C4-2B (cell line): ENCODE measurements around the gene NAA15.
A peak's percentile ranks its signal among the peaks of the same experiment; 100 is the strongest.
"Not testable (repeated sequence)": the region's sequence is repeated elsewhere in the genome, so short reads cannot be mapped to it uniquely, and the experiment has no call there.

Experiments used
- H3K27ac ChIP-seq: fragments of 450-650 bp; 2 replicates; pipeline ENCODE4 v1.5.1; 2017
- ZFX ChIP-seq: fragments of 450-650 bp; IDR thresholded peaks from 2 replicates; pipeline ENCODE4 v1.6.1; 2017
- TF ChIP-seq, protein P1 (sequence below): fragments of 450-650 bp; conservative IDR thresholded peaks from 2 replicates; pipeline ENCODE4 v1.5.1; 2017; ENCODE audit warnings: mild to moderate bottlenecking

Gene NAA15

DNA sequence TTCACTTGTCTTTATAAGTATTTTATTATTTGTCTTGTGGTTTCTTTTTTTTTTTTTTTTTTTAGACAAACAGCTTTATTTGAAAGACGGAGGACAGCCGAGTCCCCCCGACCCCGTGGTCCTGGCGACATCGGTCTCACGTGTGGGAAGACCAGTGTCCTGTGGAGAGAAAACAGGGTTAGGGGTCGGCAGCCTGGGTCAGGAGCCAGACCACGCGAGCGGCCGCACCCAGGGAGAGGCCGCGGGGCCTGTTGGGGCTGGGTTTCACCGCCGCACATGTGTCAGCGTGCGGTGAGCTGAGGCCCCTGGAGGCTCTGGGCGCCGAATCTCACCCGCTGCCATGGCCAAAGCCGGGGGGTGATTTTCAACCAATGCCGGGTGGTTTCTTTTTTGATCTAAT is 134.8 kb downstream of the NAA15 start:
- TF ChIP-seq, protein P1, sequence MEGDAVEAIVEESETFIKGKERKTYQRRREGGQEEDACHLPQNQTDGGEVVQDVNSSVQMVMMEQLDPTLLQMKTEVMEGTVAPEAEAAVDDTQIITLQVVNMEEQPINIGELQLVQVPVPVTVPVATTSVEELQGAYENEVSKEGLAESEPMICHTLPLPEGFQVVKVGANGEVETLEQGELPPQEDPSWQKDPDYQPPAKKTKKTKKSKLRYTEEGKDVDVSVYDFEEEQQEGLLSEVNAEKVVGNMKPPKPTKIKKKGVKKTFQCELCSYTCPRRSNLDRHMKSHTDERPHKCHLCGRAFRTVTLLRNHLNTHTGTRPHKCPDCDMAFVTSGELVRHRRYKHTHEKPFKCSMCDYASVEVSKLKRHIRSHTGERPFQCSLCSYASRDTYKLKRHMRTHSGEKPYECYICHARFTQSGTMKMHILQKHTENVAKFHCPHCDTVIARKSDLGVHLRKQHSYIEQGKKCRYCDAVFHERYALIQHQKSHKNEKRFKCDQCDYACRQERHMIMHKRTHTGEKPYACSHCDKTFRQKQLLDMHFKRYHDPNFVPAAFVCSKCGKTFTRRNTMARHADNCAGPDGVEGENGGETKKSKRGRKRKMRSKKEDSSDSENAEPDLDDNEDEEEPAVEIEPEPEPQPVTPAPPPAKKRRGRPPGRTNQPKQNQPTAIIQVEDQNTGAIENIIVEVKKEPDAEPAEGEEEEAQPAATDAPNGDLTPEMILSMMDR, result no peak
- no peak for TF ChIP-seq ZFX

DNA sequence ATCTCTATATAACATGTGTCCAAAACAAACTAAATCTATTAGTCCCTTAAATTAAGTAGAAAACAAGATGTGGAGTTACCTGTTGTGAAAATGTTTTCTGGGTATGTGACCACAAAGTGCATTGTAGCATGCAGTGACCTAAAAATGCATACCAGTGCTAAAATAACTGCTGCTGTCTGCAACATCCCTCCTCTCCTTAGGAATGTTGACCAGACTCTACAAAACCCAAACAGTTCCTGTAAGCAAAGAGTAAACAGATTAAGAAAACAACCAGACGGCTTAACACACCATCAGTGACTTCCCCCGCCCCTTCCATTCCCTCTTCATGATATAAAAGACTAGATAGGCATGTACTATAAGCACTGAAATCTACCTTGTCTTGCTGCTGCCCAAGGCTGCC is 136.8 kb downstream of the NAA15 start:
- no peak for TF ChIP-seq ZFX
- TF ChIP-seq, protein P1, result no peak

More for the DNA sequence above, 134.8 kb downstream of the NAA15 start:
- no peak overlapping the region for H3K27ac ChIP-seq

DNA sequence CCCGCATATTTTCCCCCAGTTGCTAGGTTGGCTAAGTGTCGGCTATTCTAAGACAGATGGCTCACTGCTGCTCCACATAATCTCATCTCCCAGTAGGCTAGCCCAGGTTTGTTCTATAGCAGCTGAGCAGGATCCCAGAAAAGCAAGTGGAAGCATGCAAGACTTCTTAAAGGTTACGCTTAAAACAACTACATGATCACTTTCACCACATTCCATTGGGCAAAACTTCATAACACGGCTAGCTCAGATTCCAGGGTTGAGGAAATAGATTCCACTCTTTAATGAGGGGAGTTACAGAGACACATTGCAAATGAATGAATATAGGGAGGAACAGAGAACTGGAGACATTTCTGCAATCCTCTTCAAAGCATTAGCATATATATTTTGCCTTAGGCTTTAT is 139.7 kb downstream of the NAA15 start:
- no peak for TF ChIP-seq ZFX
- H3K27ac ChIP-seq, result no peak overlapping the region

More for the DNA sequence above, 136.8 kb downstream of the NAA15 start:
- H3K27ac ChIP-seq, result no peak overlapping the region

DNA sequence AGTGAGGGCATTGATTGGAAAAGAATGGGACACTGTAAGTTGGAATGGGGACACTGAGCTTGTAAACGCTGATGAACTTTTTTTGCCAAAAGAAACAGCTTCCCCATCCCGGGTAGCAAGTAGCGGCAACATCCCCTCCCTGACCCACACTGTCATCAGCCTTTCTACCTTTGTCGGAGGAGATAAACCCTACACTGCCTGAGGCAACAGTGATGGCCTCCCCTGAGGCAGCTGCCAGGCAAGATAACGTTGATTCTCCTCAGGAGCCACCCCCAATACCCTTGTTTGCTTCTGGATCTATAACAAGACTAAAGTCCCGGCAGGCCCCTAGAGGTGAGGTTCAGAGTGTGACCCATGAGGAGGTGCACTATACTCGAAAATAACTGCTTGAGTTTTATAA is 142.4 kb downstream of the NAA15 start:
- H3K27ac ChIP-seq, result no peak overlapping the region
- no peak for TF ChIP-seq ZFX
- TF ChIP-seq, protein P1, result no peak

DNA sequence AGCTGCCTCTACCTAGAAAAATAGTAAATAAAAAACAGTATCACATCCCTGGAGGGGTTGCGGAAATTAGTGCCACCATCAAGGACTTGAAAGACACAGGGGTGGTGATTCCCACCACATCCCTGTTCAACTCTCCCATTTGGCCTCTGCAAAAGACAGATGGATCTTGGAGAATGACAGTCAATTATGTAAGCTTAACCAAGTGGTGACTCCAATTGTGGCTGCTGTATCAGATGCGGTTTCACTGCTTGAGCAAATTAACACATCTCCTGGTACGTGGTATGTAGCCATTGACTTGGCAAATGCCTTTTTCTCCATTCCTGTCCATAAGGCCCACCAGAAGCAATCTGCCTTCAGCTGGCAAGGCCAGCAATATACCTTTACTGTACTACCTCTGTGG is 143.6 kb downstream of the NAA15 start:
- H3K27ac ChIP-seq, result not testable (repeated sequence)

DNA sequence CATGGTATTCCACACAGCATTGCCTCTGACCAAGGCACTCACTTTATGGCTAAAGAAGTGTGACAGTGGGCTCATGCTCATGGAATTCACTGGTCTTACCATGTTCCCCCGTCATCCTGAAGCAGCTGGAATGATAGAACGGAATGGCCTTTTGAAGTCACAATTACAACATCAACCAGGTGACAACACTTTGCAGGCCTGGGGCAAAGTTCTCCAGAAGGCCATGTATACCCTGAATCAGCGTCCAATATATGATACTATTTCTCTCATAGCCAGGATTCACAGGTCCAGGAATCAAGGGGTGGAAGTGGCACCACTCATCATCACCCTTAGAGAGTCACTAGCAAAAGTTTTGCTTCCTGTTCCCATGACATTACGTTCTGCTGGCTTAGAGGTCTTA is 145.8 kb downstream of the NAA15 start:
- H3K27ac ChIP-seq, result not testable (repeated sequence)

DNA sequence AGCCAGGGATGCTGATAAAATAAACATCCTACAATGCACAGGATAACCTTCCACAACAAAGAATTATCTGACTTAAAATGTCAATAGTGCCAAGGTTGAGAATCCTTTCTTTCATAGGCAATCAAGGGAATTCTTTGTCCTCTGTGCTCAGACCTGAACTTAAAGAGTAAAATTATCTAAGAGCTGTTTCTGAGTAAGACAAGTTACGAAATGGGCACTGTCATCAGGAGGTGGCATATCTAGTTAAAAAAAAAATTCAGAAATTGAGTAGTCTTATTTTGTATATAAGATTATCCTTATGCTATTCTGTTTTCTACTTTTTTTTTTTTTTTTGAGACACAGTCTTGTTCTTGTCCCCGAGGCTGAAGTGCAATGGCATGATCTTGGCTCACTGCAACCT is 149.3 kb downstream of the NAA15 start:
- H3K27ac ChIP-seq, result no peak overlapping the region
- no peak for TF ChIP-seq ZFX
- TF ChIP-seq, protein P1, result no peak

DNA sequence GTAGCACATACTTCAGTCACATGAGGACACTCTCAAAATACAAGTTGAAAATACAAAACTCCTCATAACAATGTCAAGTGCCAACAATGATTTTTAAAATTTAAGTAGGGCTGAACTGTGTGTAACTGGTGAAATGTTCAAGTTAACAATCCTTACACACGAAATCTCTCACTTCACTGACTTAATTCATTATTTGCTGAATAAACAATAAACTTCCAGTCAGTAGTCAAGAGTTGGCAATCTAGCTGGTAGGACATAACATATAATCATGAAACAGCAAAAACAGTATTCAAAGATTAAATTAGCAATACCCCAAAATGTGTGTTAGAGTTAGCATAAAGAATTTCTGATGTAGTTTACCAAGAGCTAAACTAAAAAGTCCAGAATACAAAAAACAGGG is 150.7 kb downstream of the NAA15 start:
- TF ChIP-seq, protein P1, result no peak
- TF ChIP-seq ZFX, result no peak
- no peak overlapping the region for H3K27ac ChIP-seq

DNA sequence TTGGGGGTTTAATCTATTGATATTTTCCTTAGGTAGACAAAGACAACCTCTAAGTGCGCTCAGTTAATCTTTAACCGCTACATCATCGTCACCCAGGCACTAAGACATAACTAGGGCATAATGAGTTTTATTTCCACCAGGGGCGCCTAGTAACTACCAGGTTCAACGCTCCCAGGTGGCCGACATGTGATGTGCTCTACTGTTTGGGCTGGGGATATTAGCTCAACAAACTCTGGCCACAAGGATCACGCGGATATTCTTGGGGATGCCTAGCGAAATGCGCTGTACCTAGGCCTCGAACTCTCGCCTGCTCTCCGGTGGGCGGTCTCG is 151.7 kb downstream of the NAA15 start:
- peak overlapping the region; percentile 89 for H3K27ac ChIP-seq
- TF ChIP-seq ZFX, result no peak
- TF ChIP-seq, protein P1, result peak; percentile 66
